HG03521 (cell line): ENCODE measurements around the gene HK3.

Source experiments
- ATAC-seq: cut with Tn5 transposase; IDR thresholded peaks from one replicate; pipeline ENCODE4 v1.9.1; 2021; ENCODE audit warnings: mild to moderate bottlenecking, moderate library complexity; ENCODE audit not compliant: unreplicated experiment

Gene HK3

DNA sequence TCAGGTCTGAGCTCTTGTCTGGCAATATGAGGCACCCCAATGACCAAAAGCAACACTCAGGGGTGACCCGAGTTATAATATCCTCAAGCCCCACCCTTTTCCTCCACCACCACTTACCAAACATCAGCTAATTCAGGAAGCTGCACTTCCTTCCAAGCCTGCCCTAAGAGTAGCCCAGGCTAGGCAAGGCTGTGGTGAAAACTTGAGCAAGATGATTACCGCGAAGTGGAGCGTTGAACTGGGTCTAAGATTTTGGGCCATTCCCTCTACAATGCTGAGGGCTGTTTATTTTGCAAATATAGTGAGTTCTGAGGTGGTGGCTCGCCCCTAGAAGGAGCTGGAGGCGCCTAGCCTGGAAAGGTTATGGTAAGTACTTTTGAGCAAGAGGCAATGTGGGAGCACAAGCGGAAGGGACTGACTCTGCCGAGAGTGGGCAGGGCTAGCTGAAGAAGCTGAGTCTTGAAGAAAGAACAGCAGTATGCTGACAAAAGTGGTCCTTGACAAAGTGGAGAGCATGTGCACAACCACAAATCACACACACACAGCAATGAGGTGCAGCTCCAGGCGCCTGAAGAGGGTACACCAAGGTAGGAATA is at the start of gene HK3:
Gene HK3 (minus strand): TSS at position 51 of the 596 bp plus-strand sequence. CDS start 3,187 bp downstream, outside the sequence.
- no peak for ATAC-seq

- ATAC-seq, result no peak
These were observed 49.3 kb upstream of the HK3 start for GRCh38 chr5:176948458-176948857.

- ATAC-seq, result no peak
These were observed 48.7 kb upstream of the HK3 start for GRCh38 chr5:176947847-176948246.

DNA sequence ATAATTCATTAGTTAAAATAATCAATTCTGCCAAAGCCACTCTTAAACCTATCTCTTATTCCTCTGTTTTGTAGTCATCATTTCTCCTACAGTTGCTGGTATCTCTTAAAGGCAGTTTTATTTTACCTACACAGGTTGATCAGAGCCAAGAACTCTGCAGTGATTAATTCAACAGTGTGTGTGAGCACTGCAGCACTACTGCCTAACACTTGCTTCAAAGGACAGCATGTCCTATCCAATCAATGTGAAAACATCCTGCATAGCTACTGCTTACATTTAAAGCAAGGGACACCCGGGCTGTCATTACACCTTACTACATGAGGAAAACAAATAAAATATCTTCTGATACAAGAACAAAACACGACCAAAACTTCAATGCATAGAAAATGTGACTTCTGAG is 45.1 kb upstream of the HK3 start:
- ATAC-seq, result no peak

- ATAC-seq, result no peak
These were observed 44.7 kb upstream of the HK3 start for GRCh38 chr5:176943816-176944215.

DNA sequence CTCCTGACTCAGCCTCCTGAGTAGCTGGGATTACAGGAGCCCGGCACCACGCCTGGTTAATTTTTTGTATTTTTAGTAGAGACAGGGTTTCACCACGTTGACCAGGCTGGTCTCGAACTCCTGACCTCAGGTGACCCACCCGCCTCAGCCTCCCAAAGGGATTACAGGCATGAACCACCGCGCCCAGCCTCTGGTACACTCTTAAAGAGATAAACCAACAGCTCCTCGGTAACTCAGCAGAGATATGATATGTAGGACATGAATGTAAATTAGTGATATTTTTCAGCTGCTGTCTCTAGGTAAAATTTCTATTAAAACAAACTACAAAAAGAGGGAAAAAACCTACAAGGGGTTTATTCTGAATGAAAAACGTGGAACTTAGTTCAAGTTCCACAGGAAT is 42.8 kb upstream of the HK3 start:
- no peak for ATAC-seq

GRCh38 chr5:176938472-176938871 is 39.3 kb upstream of the HK3 start:
- ATAC-seq, result no peak

GRCh38 chr5:176935017-176935416 is 35.9 kb upstream of the HK3 start:
- no peak for ATAC-seq

GRCh38 chr5:176934309-176934930 is 35.3 kb upstream of the HK3 start:
- ATAC-seq, result no peak

- ATAC-seq, result no peak
These were observed 30.5 kb upstream of the HK3 start for GRCh38 chr5:176929654-176930053.

DNA sequence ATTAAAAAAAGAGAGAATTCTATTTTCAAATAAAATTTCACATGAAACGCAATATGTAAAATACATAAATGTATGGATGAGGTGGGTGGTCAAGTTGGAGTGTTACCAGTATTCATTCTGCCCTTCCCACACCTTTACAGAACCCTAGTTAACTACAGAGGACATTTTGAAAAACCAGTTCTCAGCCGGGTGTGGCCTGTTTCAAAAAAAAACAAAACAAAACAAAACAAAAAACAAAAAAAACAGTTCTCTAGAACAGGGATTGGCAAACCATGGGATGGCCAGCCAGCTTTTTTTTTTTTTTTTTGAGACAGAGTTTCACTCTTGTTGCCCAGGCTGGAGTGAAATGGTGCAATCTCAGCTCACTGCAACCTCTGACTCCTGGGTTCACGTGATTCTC is 28.4 kb upstream of the HK3 start:
- ATAC-seq, result no peak

DNA sequence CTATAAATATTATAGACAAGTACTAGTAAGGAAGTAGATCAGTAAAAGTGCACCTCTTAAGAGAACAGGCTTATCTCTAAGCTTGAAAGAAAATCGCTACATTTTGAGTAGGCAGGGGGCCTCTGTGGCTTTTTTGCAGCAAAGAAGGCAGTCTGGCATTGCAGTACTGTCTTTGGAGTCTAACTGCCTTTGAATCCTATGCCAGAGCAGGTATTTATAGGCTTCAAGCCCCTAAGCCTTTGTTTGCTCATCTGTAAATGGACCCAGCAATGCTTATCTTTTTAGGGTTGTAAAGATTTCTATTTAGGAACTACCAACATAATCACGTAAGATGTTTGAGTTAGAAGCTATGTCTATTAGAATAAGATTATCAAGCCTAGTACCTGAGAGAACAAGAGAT is 23.7 kb upstream of the HK3 start:
- no peak for ATAC-seq

DNA sequence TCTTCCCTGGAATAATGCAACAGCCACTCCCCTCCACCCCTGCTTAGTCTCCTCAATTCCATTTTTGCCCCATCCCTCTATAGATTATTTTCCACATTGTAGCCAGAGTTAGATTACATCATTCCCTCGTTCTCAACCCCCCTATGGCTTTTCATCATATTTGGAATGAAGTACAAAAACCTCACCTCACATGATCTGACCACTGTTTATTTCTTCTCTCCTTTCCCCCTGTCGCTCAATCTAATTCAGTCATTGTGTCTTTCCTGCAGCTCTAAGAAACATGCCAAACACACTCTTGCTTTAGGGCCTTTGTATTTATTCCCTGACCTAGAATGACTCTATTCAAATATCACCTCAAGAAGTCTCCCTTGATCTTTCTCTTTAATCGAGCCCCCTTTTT is 22.6 kb upstream of the HK3 start:
- no peak for ATAC-seq

DNA sequence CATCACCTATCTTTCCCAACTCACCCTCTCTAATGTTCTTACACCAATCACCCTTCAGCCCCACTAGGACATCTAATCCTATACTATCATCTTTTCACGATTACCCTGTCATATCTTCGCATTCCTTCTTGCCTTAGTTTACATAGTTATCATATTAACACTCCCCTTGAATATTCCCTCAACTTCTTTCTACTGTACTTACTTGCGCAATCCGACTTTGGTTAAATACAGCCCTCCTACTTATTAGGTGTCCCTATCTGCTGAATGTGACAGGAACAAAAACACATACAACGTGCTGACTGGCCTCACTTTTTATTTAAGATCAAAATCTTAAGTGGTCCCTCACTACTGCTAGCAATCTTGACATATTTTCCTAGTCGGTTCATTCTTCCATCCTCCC is 19.5 kb upstream of the HK3 start:
- ATAC-seq, result no peak

GRCh38 chr5:176916337-176916736 is 17.2 kb upstream of the HK3 start:
- ATAC-seq, result no peak

- ATAC-seq, result no peak
These were observed 16.8 kb upstream of the HK3 start for GRCh38 chr5:176915906-176916305.

GRCh38 chr5:176912115-176912514 is 13.0 kb upstream of the HK3 start:
- ATAC-seq, result no peak

GRCh38 chr5:176908675-176909368 is 9.7 kb upstream of the HK3 start:
- ATAC-seq, result no peak

- no peak for ATAC-seq
These were observed 7.7 kb upstream of the HK3 start for GRCh38 chr5:176906796-176907195.

DNA sequence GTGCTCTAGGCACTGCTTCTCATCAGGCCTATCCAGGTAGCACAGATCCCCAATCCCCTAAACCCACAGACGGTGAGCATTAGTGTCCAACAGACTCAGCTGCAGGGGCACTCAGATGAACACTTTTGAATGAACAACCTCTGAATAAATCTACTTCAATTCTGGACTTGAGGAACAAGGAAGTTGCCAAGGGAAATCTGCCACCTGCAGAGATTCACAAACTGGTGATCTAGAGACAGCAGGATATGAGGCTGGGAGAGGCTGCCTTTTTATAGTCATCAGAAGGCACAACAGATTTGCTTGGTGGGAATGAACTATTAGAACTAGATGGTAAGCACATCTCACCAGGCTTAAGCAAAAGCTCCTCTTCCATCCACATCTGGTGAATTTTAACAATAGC is 7.0 kb upstream of the HK3 start:
- no peak for ATAC-seq

GRCh38 chr5:176904276-176904675 is 5.1 kb upstream of the HK3 start:
- ATAC-seq, result no peak

- ATAC-seq, result no peak
These were observed 3.9 kb upstream of the HK3 start for GRCh38 chr5:176902911-176903664.
